Hepatocyte (in vitro differentiated cells): Measurements from ENCODE around the gene ARL16. TPM values are rescaled to one million over a fixed set of nuclear protein-coding genes. Genes with fewer than 3 reads are reported as not detected.

Experiments used
- DNase-seq: peaks from one replicate; pipeline ENCODE4 v3.0.0-alpha.2; 2016; ENCODE audit warnings: low spot score
- H2AFZ ChIP-seq: fragments of 200-600 bp; sonication (generic); 2 replicates; pipeline ENCODE4 v1.6.0; 2016; ENCODE audit warnings: antibody characterized with exemption, mild to moderate bottlenecking
- H3K27ac ChIP-seq: fragments of 200-600 bp; sonication (generic); 2 replicates; pipeline ENCODE4 v1.5.1; 2016; ENCODE audit warnings: mild to moderate bottlenecking
- H3K27me3 ChIP-seq: fragments of 200-600 bp; sonication (generic); 2 replicates; pipeline ENCODE4 v1.6.1; 2016
- H3K36me3 ChIP-seq: fragments of 200-600 bp; sonication (generic); replicated peaks from 2 replicates; pipeline ENCODE4 v1.5.1; 2016; ENCODE audit warnings: low read depth; ENCODE audit not compliant: insufficient read depth
- H3K4me1 ChIP-seq: fragments of 200-600 bp; sonication (generic); 2 replicates; pipeline ENCODE4 v1.5.1; 2016; ENCODE audit warnings: mild to moderate bottlenecking, moderate library complexity; ENCODE audit not compliant: insufficient read depth
- H3K4me2 ChIP-seq: fragments of 200-600 bp; sonication (generic); 2 replicates; pipeline ENCODE4 v1.6.0; 2016
- H3K4me3 ChIP-seq: fragments of 200-600 bp; sonication (generic); 2 replicates; pipeline ENCODE4 v1.5.1; 2016; ENCODE audit warnings: mild to moderate bottlenecking
- H3K79me2 ChIP-seq: fragments of 200-600 bp; sonication (generic); 2 replicates; pipeline ENCODE4 v1.6.0; 2017; ENCODE audit warnings: mild to moderate bottlenecking
- H3K9me2 ChIP-seq: fragments of 200-600 bp; sonication (generic); replicated peaks from 2 replicates; pipeline ENCODE4 v1.6.0; 2017; ENCODE audit warnings: mild to moderate bottlenecking; ENCODE audit not compliant: insufficient read depth
- H3K9me3 ChIP-seq: fragments of 200-600 bp; sonication (generic); 2 replicates; pipeline ENCODE4 v1.5.1; 2016; ENCODE audit warnings: low read depth, mild to moderate bottlenecking
- H4K20me1 ChIP-seq: fragments of 200-600 bp; sonication (generic); 2 replicates; pipeline ENCODE4 v1.6.0; 2016; ENCODE audit warnings: mild to moderate bottlenecking; ENCODE audit not compliant: insufficient read depth, poor library complexity, severe bottlenecking
- EZH2 ChIP-seq: fragments of 200-600 bp; sonication (generic); IDR thresholded peaks from 2 replicates; pipeline ENCODE4 v1.6.1; 2016; ENCODE audit warnings: antibody characterized with exemption, mild to moderate bottlenecking, borderline replicate concordance
- EZH2phosphoT487 ChIP-seq: fragments of 200-600 bp; sonication (generic); IDR thresholded peaks from one replicate; pipeline ENCODE4 v1.6.1; 2018; ENCODE audit warnings: antibody characterized with exemption, mild to moderate bottlenecking, low read depth, moderate library complexity; ENCODE audit not compliant: unreplicated experiment, severe bottlenecking
- WGBS: methylation state at CpG from one replicate; pipeline ENCODE4 v1.1.6; 2016; ENCODE audit warnings: low lambda C conversion rate; ENCODE audit errors: missing lambda C conversion rate; 5-methylcytosine and 5-hydroxymethylcytosine counted together
- polyA plus RNA-seq: library from polyadenylated mRNA; unstranded; fragments of >200 nt; fragmentation: Nextera tagmentation; extraction: Ambion mirVana; gene quantifications from 2 replicates; pipeline ENCODE4 v1.2.1, GENCODE V29; 2016
- total RNA-seq: library from RNA; depleted of rRNA; stranded (reverse); fragments of >200 nt; gene quantifications from 2 replicates; pipeline ENCODE4 v1.2.3, GENCODE V29; 2014
- TF ChIP-seq, protein P1 (sequence below): fragments of 200-600 bp; sonication (generic); IDR thresholded peaks from 2 replicates; pipeline ENCODE4 v1.5.1; 2016; ENCODE audit warnings: antibody characterized with exemption, mild to moderate bottlenecking; ENCODE audit not compliant: poor library complexity

ARL16 gene
- total and polyA plus RNA-seq, 2 experiments from 2014 or later, result 38.8 to 70.6 TPM

DNA sequence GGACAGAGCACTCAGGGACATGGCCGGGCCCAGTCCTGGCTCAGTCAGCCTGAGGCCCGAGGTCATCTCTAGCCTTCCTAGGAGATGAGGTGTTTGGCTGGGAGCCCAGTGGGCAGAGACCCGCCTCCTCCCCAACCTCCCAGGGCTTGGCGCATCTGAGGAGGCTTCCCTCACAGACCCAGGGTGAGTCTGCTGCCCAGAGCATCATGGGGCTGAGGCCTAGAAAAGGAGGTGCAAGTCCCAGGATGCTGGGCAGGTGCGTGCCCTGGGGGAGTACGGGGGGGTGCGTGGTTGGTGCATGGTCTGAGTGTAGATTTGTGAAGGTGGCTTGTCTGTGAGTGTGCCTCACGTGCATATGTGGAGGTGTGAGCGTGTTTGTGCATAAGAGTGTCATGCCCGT lies 31.9 kb downstream of the ARL16 start:
- TF ChIP-seq EZH2 (no peak), EZH2phosphoT487 (no peak)
- TF ChIP-seq, protein P1, sequence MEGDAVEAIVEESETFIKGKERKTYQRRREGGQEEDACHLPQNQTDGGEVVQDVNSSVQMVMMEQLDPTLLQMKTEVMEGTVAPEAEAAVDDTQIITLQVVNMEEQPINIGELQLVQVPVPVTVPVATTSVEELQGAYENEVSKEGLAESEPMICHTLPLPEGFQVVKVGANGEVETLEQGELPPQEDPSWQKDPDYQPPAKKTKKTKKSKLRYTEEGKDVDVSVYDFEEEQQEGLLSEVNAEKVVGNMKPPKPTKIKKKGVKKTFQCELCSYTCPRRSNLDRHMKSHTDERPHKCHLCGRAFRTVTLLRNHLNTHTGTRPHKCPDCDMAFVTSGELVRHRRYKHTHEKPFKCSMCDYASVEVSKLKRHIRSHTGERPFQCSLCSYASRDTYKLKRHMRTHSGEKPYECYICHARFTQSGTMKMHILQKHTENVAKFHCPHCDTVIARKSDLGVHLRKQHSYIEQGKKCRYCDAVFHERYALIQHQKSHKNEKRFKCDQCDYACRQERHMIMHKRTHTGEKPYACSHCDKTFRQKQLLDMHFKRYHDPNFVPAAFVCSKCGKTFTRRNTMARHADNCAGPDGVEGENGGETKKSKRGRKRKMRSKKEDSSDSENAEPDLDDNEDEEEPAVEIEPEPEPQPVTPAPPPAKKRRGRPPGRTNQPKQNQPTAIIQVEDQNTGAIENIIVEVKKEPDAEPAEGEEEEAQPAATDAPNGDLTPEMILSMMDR, result no peak
- H3K9me3 ChIP-seq, result no peaks in the 10 kb centered on the region
- no peak overlapping the region for H2AFZ ChIP-seq
- H3K9me2 ChIP-seq, result no peaks in the 10 kb centered on the region
- H3K4me3 ChIP-seq, result no peak overlapping the region
- H3K4me2 ChIP-seq, result no peak overlapping the region
- H3K27ac ChIP-seq, result no peak overlapping the region
- WGBS, result 94% methylated on average over 10 of the region's 10 CpGs
- peaks cover 6% of the 10 kb centered on the region for H3K27me3 ChIP-seq
- no peaks in the 10 kb centered on the region for H3K36me3 ChIP-seq
- H3K4me1 ChIP-seq, result no peaks in the 10 kb centered on the region
- H4K20me1 ChIP-seq, result no peaks in the 10 kb centered on the region
- no peak for DNase-seq
- no peaks in the 10 kb centered on the region for H3K79me2 ChIP-seq

DNA sequence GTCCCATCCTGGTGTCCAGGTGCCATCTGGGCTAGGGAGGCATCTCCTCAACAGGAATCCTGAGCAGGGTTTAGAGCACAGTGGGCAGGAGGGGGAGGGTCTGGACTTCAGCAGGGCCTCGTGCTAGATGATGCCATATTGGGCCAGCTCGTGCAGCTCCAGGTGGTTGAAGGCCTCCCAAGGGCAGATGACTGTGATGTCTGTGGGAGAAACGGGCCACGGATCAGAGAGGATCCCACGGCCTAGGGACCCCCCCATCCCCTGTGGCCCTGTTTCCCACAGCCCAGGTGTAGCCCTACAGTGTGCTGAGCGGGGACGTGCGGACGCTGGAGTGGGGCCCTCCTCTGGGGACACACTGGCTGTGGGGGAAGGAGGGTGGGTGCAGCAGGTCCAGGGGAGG lies 32.6 kb downstream of the ARL16 start:
- Histone ChIP-seq H3K9me3 (no peaks in the 10 kb centered on the region), H3K4me3 (no peak overlapping the region), H2AFZ (no peak overlapping the region), H3K27me3 (peaks cover 6% of the 10 kb centered on the region), H3K9me2 (no peaks in the 10 kb centered on the region), H3K79me2 (no peaks in the 10 kb centered on the region), H3K4me1 (no peaks in the 10 kb centered on the region), H4K20me1 (no peaks in the 10 kb centered on the region), H3K27ac (no peak overlapping the region), H3K4me2 (no peak overlapping the region), H3K36me3 (no peaks in the 10 kb centered on the region)
- no peak for DNase-seq
- WGBS, result 92% methylated on average over 9 of the region's 9 CpGs
- no peak for TF ChIP-seq EZH2phosphoT487
- TF ChIP-seq EZH2, result no peak
- TF ChIP-seq, protein P1, result no peak

DNA sequence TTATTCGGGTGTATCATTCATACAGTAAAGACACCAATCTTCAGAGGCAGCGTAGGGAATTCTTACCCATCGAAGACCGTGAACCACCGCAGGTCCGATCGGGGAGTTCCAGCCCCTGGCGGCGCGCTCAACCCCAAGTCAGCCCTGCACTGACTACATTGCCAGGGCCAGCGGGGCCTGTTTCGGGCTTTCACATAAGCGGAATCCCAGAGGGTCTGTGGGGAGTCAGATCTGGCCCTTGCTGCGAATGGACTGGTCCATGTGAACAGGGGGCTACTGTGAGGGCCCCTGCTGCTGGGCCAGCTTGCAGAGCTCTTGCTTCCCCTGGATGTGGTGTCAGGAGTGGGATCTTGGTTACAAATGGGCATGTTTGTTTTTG lies 34.9 kb downstream of the ARL16 start:
- Histone ChIP-seq H3K36me3 (no peaks in the 10 kb centered on the region), H3K27me3 (peaks cover 6% of the 10 kb centered on the region), H3K9me3 (no peaks in the 10 kb centered on the region), H3K9me2 (no peaks in the 10 kb centered on the region), H4K20me1 (no peaks in the 10 kb centered on the region), H3K4me3 (no peak overlapping the region), H3K4me2 (no peak overlapping the region), H3K79me2 (no peaks in the 10 kb centered on the region), H3K4me1 (no peaks in the 10 kb centered on the region), H3K27ac (no peak overlapping the region), H2AFZ (no peak overlapping the region)
- TF ChIP-seq EZH2, result no peak
- no peak for DNase-seq
- WGBS, result 95% methylated on average over 14 of the region's 14 CpGs

DNA sequence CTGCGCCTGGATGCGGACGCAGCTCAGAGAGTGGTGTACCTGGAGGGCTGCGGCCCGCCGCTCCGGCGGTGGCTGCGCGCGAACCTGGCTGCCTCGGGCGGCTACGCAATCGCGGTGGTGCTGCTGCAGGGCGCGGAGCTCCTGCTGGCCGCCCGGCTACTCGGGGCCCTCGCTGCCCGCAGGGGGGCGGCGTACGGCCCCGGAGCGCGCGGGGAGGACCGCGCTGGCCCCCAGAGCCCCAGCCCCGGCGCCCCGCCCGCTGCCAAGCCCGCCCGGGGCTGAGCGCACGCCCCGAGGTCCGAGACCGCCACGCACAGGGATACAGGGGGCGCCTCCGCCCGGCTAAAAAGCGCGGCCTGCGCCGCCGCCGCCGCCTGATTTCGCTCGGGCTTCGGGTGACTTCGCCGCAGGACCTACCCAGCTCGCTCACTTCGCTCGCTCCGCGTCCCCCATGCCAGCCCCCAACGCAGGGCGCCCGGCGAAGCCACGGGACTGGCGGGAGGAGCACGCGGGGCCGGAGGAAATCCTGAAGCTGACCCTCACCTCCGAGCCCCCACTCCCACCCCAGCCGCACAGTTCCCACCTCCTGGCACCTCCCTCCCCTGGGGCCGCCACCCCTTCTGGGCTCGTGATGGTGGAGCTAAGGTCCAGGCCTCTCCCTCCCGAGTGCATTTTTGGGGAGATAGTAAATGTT lies 35.4 kb downstream of the ARL16 start:
- H3K27ac ChIP-seq, result no peak overlapping the region
- no peak overlapping the region for H3K4me2 ChIP-seq
- H3K9me3 ChIP-seq, result no peaks in the 10 kb centered on the region
- peaks cover 6% of the 10 kb centered on the region for H3K27me3 ChIP-seq
- 69% methylated on average over 37 of the region's 78 CpGs for WGBS
- no peak for DNase-seq
- H3K4me3 ChIP-seq, result no peak overlapping the region
- H3K79me2 ChIP-seq, result no peaks in the 10 kb centered on the region
- no peaks in the 10 kb centered on the region for H4K20me1 ChIP-seq
- no peak for TF ChIP-seq EZH2phosphoT487
- no peak for TF ChIP-seq EZH2
- TF ChIP-seq, protein P1, result no peak
- no peaks in the 10 kb centered on the region for H3K9me2 ChIP-seq
- H3K4me1 ChIP-seq, result no peaks in the 10 kb centered on the region
- H2AFZ ChIP-seq, result no peak overlapping the region
- H3K36me3 ChIP-seq, result no peaks in the 10 kb centered on the region
